ENCODE data around the gene CSMD2.
"Not testable (repeated sequence)": the region's sequence is repeated elsewhere in the genome, so short reads cannot be mapped to it uniquely, and the experiment has no call there.

Gene CSMD2

GRCh38 chr1:34054920-34055319 is 110.1 kb downstream of the CSMD2 start:
- DNase-seq (ENCODE audit: low read depth, low spot score): no peak

- DNase-seq (ENCODE audit: low read depth, low spot score): no peak
Measured at GRCh38 chr1:34053660-34054059, 111.4 kb downstream of the CSMD2 start.

DNA sequence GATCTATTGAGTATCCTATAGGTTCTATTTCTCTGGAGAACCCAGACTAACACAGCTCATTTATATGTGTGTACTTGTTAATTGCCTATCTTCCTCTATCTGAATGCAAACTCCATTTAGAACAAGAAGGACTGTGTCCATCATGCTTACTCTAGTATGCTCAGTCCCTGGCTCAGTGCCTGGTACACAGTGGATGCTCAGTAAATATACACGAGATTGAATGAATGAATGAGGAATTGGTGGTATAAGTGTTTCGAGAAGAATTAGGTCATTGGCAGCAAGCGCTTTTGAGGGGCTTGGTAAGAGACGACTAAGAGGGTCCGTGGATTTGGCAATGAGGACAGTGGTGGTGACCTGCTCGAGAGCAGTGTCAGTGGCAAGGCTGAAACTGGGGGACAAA is 112.5 kb downstream of the CSMD2 start:
- no peak for DNase-seq (ENCODE audit: low read depth, low spot score)

- no peak for DNase-seq (ENCODE audit: low read depth, low spot score)
Measured at GRCh38 chr1:34050709-34051485, 114.1 kb downstream of the CSMD2 start.

DNA sequence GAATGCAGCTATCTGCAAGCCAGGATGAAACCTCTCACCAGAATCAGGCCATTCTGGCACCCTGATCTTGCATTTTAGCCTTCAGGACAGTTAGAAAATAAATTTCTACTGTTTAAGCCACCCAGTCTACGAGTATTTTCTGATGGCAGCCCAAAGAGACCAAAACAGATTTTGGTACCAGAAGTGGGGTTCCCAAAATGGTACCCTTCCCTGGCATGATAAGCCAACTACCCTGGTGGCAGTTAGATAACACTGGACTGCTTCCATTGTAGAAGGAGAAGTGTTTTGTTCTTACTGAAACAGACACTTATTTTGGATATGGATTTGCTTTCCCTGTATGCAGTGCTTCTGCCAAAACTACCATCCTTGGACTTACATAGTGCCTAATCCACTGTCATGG is 115.0 kb downstream of the CSMD2 start:
- DNase-seq (ENCODE audit: low read depth, low spot score): no peak

DNA sequence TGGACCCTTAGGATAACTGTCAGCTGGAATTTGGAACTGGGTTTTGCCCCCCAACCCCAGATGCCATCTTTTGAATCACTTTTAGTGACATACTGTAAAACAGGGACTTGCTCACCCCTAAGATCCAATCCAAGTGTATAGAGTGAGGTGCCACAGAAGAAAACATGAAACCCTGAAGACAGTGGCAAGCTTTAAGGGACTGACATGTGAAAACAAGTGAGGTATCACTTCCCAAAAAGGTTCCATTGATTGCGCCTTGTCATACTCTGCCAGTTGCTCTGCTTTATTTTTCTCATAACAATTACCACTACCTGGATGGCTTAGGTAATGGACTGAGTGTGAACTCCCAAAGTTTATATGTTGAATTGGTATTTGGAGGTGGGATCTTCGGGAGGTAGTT is 115.6 kb downstream of the CSMD2 start:
- no peak for DNase-seq (ENCODE audit: low read depth, low spot score)

- no peak for DNase-seq (ENCODE audit: low read depth, low spot score)
Measured at GRCh38 chr1:34037856-34038255, 127.2 kb downstream of the CSMD2 start.

DNA sequence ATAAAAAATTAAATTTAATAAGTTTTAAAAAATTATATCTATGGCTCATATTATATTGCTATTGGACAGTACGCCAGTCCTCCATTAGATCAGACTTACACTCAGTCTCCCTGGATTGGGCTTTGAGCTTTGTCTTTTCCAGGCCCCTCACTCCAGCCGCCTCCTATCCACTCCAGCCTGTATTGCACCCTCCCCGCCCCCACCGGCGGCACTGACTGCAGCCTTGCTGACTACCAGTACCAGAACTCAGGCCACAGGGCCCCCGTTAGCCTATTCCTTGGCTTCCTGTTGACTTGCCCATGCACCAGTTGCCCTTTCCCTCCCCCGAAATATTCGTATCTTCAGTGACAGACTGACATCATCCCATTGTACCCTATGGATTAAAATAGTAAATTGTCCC is 127.9 kb downstream of the CSMD2 start:
- no peak for DNase-seq (ENCODE audit: low read depth, low spot score)

GRCh38 chr1:34034036-34034435 is 131.0 kb downstream of the CSMD2 start:
- no peak for DNase-seq (ENCODE audit: low read depth, low spot score)

DNA sequence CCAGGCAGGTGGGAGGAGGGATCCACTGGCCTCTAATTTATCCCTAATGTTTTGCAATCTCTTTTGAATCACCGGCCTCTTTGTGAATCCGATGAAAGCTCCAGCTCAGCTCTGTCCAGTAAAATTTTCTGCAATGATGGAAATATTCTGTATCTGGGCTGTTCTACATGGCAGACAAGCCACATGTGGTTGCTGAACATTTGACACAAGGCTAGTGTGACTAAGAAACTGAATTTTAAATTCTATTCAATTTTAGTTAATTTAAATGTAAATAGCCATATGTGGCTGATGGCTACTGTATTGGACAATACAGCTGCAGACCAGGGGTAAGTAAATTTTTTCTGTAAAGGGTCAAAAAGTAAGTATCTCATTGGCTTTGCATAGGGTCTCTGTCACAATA is 135.1 kb downstream of the CSMD2 start:
- DNase-seq (ENCODE audit: low read depth, low spot score): no peak

GRCh38 chr1:34029515-34029914 is 135.5 kb downstream of the CSMD2 start:
- no peak for DNase-seq (ENCODE audit: low read depth, low spot score)

DNA sequence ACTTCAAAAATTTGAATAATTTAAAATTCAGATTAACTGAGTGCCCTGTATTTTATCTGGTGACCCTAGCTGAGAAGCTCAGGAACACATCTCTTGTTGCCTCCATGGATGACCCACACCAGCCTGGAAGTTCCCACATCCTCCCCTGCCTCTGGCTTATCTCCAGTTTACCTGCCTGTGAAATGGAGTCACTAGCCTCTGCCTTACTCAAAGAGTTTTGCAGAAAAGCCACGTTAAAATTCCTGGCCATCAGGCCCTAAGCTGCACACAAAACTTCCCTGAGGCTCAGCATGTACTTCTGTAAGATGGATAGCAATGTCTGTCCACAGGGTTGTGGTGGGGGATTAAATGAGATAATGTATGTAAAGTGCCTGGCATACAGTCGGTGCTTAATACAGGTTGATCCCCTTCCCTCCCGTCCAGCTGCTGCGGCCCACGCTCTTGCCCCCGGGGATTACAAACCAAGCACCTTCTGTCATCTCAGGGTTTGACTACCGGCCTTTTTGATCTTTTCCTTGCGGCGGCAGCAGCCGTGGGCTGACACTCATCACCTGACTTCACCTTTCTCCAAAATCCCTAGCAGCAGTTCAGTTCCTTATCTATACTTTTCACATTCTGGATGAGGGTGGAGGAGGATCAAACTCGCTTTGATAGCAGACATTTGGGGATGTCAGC is 136.5 kb downstream of the CSMD2 start:
- DNase-seq (ENCODE audit: low read depth, low spot score): no peak

GRCh38 chr1:34025675-34026074 is 139.4 kb downstream of the CSMD2 start:
- DNase-seq (ENCODE audit: low read depth, low spot score): no peak

DNA sequence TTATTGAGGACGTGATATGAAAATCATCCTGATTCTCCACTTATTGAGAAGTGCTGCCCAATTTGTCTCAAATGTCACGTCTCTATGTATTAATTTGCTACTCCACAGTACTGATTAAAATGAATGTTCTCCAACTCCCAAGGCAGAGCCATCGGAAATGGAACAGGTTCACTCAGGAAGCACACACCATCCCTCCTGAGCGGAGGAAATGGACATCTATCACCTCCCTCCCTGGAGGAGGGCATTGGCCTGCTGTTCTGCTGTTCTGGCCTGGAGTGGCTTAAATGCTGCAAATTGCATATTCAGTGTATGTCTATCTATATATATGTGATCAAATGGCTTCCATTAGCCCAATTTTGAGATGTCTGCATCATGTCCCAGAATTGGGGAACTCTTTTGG is 140.5 kb downstream of the CSMD2 start:
- no peak for DNase-seq (ENCODE audit: low read depth, low spot score)

DNA sequence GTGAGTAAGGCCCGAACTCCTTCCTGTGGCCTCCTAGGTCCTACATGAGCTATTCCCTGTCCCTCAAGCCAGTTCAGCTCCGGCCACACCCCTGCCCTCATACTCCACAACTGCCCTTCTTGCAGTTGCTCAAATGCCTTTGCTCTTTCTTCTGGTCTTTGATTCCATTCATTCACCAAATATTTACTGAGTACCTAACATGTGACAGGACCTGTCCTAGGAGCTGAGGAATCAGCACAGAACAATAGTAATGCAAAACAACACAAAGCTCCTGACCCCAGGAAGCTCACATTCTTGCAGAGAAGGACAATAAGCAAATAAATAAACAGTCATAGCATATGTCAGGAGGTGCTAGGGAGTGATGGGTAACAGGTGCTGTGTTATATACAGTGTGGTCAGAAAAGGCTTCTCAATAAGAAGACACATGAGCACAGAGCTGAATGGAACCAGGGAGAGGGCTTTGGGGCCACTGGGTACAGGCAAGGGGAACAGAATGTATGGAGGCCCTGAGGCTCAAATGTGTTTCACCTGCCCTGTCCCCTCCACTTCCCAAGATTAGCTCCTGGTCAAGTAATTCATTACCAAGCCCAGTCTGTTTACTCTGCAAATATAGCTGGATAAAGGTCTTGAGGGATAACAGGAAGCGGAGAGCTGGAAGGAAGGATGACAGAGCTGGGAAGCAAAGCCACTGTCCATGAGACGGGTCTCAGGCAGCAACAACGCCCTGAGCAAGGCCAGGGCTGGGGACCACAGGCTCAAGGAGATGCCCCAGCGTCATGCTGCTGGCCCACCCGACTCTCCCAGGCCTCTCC is 145.1 kb downstream of the CSMD2 start:
- no peak for DNase-seq (ENCODE audit: low read depth, low spot score)

GRCh38 chr1:34018285-34018684 is 146.7 kb downstream of the CSMD2 start:
- no peak for DNase-seq (ENCODE audit: low read depth, low spot score)

DNA sequence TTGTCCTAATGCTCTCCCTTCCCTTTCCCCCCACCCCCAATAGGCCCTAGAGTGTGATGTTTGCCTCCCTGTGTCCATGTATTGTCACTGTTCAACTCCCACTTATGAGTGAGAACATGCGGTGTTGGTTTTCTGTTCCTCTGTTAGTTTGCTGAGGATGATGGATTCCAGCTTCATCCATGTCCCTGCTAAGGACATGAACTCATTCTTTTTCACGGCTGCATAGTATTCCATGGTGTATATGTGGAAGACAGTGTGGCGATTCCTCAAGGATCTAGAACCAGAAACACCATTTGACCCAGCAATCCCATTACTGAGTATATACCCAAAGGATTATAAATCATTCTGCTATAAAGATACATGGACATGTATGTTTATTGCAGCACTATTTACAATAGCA is 148.7 kb downstream of the CSMD2 start:
- not testable (repeated sequence) for DNase-seq (ENCODE audit: low read depth, low spot score)

DNA sequence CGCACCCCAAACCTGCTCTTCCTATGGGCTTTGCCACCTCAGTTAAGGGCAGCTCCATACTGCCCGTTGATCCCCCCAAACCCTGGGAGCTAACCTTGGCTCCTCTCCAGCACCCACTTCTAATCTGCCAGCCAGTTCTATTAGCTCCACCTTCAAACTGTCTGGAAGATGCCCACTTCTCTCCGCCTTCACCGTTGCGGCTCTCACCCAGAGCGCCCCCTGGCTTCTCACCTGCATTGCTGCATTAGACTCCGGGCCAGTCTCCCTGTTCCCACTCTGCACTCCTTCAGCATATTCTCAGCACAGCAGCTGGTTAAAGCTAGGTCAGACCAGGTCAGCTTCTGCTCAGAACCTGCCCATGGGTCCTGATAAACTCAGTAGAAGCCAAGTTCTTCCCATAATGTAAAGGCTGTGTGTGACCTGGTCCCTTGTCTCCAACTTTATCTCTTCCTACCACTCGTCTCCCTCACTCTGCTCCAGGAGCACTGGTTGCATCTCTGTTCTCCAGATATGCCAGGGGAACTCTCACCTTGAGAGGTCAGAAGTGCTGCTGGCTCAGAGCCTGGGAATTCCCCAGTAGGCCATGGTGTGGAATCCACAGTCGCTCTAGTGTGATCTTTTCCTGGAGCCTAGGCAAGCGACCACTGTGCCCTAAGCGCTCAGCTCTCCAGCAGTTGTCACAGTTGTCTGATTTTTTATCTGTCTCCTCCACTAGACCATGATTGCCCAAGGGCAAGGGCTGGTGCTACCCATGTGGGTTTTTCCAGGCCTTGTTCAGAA is 150.9 kb downstream of the CSMD2 start:
- no peak for DNase-seq (ENCODE audit: low read depth, low spot score)

DNA sequence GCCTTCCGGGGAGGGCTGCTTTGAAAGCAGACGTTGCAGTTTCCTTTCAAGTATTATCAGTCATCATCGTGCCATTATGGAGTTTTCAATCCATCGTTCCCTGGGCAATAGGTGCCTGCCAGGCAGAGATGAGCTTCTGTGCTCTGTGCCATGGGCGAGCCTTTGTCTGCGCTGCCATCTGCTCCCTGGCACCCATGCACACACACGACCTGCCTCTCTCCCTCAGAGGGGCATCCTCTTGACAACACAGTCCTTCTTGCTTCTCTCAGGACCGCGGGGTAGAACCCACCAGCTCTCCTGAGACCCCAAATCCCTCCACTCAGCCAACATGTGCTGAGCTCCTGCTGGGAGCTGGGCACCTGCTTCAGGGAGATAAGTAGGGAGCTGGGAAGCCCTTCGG is 151.9 kb downstream of the CSMD2 start:
- no peak for DNase-seq (ENCODE audit: low read depth, low spot score)

GRCh38 chr1:34009340-34009985 is 155.6 kb downstream of the CSMD2 start:
- DNase-seq (ENCODE audit: low read depth, low spot score): no peak

DNA sequence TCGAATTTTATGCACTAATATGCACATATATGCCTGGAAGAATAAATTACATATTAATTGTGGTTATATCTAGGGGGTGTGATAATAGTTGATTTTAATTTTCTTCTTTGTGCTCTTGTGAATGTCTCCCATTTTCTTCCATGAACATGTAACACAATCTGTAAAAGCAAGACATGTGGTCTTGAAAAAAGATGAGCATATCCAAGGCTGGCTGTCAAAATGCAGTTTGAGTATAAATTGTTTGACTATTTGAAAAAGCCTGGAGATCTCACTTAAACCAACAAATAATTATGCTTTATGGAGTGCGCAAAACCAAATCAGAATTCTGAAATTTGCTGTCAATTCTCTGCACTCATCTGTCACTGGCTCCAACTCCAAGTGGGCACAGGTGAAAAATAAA is 157.3 kb downstream of the CSMD2 start:
- no peak for DNase-seq (ENCODE audit: low read depth, low spot score)
